Epithelial cell of proximal tubule (primary cell): ENCODE data around the gene TSPO2. TPM values are rescaled to one million over a fixed set of nuclear protein-coding genes. Genes with fewer than 3 reads are reported as not detected.

Experiments used
- DNase-seq: peaks from one replicate; pipeline ENCODE4 v3.0.0-alpha.2; 2011; ENCODE audit warnings: low read depth
- H3K4me3 ChIP-seq: 2 replicates; pipeline ENCODE4 v1.5.1; 2011; ENCODE audit warnings: low read depth, mild to moderate bottlenecking, low read length
- total RNA-seq: library from RNA; depleted of rRNA; stranded (reverse); fragments of >200 nt; gene quantifications from 2 replicates; pipeline ENCODE4 v1.2.3, GENCODE V29; 2015
- TF ChIP-seq, protein P1 (sequence below): conservative IDR thresholded peaks from 2 replicates; pipeline ENCODE4 v1.5.1; 2012; ENCODE audit warnings: low read depth, mild to moderate bottlenecking, low read length

The TSPO2 gene
- total RNA-seq, 1 donor from 2014 or later: not detected

GRCh38 chr6:41049521-41049920 lies 7.3 kb downstream of the TSPO2 start:
- DNase-seq: no peak

GRCh38 chr6:41049955-41050354 lies 7.7 kb downstream of the TSPO2 start:
- H3K4me3 ChIP-seq: no peak overlapping the region
- no peak for DNase-seq
- TF ChIP-seq, protein P1, sequence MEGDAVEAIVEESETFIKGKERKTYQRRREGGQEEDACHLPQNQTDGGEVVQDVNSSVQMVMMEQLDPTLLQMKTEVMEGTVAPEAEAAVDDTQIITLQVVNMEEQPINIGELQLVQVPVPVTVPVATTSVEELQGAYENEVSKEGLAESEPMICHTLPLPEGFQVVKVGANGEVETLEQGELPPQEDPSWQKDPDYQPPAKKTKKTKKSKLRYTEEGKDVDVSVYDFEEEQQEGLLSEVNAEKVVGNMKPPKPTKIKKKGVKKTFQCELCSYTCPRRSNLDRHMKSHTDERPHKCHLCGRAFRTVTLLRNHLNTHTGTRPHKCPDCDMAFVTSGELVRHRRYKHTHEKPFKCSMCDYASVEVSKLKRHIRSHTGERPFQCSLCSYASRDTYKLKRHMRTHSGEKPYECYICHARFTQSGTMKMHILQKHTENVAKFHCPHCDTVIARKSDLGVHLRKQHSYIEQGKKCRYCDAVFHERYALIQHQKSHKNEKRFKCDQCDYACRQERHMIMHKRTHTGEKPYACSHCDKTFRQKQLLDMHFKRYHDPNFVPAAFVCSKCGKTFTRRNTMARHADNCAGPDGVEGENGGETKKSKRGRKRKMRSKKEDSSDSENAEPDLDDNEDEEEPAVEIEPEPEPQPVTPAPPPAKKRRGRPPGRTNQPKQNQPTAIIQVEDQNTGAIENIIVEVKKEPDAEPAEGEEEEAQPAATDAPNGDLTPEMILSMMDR: no peak

More at GRCh38 chr6:41049521-41049920, 7.3 kb downstream of the TSPO2 start:
- H3K4me3 ChIP-seq: no peak overlapping the region
- TF ChIP-seq, protein P1: no peak

DNA sequence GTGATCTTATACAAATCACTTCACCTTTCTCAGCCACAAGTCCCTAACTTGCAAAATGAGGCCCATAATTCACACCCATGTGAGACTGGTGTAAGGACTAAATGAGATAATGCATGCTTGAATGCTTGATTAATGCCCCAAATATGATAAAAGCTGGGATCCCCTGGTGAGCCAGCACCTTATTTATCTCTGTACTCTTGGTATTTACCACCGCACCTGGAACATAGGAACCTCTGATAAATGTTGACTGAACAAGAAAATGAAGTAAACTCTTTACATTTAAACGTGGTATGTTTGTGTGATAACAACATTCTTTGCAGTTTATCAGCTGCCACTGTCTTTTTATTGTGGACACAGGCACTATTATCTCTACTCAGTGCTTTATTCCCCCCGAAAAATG lies 8.3 kb downstream of the TSPO2 start:
- no peak overlapping the region for H3K4me3 ChIP-seq
- no peak for DNase-seq
- TF ChIP-seq, protein P1: no peak

DNA sequence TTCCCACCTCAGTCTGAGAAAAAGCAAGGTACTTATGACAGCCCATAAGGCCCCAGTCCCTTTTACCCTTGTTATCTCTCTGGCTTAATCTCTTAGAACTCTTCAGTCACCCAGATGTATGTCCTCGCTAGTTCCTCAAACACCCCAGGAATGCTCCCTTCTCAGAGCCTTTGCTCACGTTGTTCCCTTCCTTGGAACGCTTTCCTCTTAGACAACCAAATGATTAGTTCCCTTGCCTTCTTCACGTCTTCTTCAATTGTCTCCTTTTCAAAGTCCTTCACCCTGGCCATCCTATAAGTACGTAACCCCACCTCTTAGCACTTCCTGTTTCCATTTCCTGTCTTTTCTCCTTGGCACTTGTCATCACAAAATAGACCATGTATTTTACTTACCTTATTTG lies 9.6 kb downstream of the TSPO2 start:
- TF ChIP-seq, protein P1: no peak
- no peak overlapping the region for H3K4me3 ChIP-seq
- no peak for DNase-seq

- TF ChIP-seq, protein P1: no peak
- no peak for DNase-seq
- H3K4me3 ChIP-seq: no peak within 1 kb of the TSS
Observed at GRCh38 chr6:41053041-41053440, 10.8 kb downstream of the TSPO2 start, which contains the start of gene APOBEC2. Gene APOBEC2 (plus strand): TSS chr6:41053202. CDS start chr6:41053348, 146 bp downstream.

DNA sequence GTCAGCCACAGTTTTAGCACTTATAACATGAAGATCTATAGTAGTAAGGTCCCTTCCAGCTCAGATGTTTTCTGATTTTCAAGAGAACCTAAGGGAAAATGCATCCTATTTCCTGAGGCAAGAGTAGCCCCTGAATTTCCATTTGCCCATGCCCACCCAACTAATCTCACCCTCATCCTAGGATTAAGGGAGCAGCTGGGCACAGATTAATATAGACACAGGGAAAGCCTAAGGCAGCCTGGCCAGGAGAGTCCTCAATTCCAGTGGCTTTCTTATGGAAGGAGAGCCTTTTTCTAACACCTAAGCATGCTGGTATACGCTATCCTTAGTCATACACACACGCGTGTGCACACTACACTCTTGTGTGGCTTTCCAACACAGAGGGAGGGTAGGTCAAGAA lies 12.2 kb downstream of the TSPO2 start:
- no peak for DNase-seq
- H3K4me3 ChIP-seq: no peak overlapping the region
- TF ChIP-seq, protein P1: no peak

GRCh38 chr6:41055149-41055548 lies 12.9 kb downstream of the TSPO2 start:
- TF ChIP-seq, protein P1: no peak
- no peak for DNase-seq
- H3K4me3 ChIP-seq: no peak overlapping the region
